HG03460 (cell line): ENCODE measurements around the gene CLEC16A.

Source experiments
- ATAC-seq: cut with Tn5 transposase; IDR thresholded peaks from one replicate; pipeline ENCODE4 v1.9.1; 2021; ENCODE audit not compliant: unreplicated experiment

CLEC16A gene

DNA sequence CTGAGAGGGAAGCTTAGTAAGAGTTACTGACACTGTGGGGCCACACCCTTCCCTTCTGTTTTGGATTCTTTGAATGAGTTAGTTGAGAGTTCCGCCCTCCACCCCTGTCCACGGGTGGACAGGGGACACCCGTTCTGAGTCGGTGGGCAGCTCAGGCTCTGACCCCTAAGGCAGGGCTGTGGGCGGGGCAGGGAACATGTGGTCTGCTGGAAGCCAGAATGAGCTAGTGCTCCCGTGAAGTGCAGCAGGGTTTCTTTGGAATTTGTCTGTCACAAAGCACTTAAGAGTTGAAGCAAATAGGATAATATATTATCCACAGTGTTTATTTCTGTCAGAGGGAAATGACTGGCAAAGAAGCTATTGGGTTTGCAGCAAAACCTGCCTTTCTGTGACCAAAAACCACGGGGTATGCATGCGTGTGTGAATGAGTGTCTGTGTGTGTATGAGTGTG lies 90.1 kb downstream of the CLEC16A start:
- ATAC-seq = no peak

DNA sequence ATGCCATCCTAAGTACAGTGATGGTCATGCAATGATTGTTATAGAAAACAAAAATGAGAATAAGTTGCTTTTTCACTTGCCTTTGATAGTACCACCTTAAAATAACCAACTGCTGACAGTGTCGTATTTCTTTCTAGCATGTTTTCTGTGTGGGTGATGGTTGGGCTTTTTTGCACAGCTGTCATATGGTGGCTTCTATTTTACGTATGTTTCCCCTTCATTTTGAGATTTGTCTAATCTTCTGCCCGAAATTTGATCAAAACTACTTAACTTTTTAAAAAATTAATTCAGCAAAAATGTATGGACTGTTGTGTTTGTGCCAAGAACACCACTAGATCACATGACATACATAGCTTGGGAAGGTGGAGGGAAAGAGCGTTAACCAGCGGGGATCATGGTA lies 90.7 kb downstream of the CLEC16A start:
- no peak for ATAC-seq

DNA sequence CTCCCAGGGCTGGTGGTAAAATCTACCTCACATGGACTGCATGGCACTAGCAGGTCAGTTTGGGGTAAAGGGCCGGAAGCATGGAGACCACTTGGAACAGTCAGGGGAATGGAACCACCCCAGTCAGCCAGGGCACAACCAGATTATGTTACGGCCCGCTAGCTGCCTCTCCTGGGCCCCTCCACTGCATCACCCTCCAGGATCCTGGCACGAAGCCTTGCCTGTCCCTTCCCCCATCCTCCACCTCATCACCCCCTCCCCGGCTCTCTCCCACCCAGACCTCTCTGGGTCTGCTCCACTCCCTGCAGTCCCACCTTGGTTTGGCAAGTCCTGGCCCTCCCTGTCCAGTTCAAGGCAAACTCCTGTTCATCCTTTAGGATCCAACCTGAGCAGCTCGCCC lies 91.7 kb downstream of the CLEC16A start:
- ATAC-seq = no peak

DNA sequence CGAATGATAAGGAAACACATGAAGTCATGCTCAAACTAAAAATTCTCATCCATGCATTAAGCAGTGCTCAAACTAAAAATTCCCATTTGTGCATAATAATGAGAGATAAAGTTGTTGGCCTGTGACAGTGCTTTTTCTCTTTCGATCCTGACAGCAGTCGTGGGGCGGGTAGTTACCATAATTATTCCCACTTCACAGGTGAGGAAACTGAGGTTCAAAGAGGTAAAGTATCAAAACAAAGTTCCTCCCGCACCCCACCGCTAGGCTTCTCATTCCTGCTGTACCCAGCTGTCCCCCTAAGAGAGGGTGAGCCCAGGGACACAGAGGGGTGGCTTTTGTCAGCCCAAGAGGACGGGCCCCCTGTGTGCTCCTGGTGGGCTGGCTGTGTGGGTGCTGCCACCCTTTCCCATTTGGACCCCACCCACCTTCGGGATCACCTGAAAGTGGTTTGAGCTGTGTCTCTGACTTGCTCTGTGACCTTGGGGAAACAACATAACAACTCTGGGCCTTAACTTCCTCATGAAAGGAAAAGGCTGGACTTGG lies 92.6 kb downstream of the CLEC16A start:
- no peak for ATAC-seq

DNA sequence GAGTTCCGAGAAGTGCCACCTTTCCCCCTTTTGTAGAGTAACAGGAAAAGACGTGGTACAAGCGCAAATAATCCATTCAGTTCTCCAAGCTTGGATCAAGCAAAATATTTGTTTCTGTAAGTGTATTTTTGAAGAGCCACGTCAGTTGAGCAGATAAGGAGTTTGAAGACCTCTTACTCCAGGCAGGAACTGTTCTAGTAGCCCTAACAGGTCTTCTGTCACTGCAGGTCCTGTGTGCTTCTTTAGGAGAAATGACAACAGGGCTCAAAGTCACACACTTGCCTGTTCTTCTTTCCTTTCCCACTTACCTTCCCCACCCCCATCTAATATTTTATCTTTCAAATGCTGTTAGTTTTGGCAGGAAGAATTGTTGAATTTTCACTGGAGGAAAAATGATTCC lies 93.9 kb downstream of the CLEC16A start:
- no peak for ATAC-seq

DNA sequence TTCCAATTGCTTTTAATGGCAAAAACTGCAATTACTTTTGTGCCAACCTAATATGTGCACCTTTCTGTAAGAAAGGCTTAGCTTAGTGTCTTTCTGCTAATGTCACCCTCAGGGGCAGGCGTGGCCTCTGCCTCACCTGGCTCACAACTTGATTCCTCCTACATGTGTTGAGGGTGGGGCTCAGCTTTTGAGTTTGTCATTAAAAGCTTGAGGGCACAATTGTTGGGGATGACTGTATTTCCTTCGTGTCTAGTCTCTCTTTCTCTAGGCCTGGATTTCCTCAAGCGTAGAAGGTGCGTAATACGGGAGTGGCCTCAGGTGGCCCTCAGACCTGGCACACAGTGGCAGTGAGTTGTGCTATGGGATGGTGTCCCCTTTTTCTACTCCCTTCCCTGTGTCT lies 94.4 kb downstream of the CLEC16A start:
- no peak for ATAC-seq

DNA sequence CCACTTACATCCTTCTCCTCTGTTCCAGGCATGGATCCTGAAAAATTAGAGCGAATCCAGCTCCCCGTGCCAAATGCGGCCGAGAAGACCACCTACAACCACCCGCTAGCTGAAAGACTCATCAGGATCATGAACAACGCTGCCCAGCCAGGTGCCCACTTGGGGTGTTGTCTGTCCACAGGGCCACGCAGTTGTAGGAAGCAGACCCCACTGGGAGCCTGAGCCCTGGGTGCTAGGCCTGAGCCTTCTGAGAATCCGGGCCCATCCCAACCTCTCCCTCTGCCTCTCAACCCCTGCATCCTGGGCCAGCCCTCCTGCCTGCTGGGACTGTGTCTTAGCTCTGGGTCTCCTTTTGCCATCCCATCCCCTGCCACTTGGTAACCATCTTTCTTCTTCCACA lies 95.4 kb downstream of the CLEC16A start:
- ATAC-seq = no peak

DNA sequence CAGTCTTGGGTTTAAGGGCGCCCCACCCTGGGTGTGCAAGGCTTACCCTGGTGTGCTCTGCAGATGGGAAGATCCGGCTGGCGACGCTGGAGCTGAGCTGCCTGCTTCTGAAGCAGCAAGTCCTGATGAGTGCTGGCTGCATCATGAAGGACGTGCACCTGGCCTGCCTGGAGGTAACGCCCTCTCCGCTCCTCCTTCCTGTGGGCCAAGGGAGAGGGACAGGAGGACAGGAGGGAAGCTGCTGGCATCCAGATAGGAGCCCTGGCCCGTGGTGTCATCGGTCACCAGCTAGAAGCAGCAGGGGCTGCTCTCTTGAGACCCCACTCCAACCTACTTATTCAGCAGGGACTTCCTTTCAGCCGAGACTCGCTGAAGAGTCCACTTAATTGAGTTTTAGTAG lies 97.8 kb downstream of the CLEC16A start:
- no peak for ATAC-seq

DNA sequence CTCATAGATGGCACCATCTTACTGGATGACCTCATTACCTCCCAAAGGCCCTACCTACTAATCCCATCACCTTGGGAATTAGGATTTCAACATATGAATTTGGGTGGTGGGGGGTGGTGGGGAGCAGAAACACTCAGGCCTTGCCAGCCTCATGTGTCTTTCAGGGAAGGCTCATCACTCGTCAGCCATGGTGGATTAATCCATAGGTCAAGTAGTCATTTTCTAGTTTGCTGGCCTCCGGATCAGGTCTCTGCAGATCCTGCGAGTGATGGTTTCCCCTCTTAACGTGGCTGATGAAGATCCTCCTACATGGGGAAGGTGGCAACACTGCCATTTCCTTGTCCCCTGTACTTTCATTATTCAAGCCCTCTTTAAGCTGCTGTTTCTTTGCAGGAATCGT lies 101.1 kb downstream of the CLEC16A start:
- ATAC-seq = no peak

DNA sequence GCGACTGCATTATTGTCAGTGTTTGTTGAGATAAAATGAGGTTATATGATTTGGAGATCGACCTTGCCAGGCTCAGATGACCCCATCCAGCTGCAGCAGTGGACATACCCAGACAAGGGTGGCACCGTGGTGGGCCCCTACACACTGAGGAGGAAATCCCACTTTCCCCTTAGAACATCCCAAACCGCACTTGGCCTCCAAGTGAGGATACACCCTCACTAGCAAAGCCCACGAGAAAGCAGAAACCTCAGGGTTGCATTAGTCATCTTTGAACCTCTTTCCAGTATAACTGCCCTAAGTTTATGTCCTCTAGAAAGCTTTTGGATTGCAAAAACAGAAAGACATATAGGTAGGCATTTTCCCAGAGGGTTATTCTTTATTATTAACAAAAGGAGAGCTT lies 101.5 kb downstream of the CLEC16A start:
- ATAC-seq = no peak

DNA sequence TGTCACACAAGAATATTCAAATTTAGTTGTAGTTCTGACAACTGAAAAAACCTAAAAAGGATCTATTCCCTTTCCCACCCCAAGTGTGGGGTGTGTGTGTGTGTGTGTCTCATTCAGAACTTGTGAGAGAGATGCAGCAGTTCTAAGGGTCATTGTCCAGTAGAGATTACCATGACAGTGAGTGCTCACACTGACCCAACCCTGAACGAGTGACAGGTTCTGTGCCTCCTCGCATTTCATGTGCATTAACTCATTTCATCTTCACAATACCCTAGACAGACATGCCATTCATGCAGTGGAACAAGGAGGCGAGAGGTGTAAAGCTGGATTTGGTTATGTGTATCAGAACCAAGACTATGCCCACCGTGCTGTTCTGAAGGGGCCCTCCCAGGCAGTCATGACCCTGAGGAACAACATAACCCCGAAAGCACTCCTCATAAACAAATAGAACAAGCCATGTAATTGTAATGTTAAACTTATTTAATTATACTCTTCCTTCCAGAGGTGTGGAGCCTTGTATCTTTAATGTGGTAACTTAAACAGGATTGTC lies 102.1 kb downstream of the CLEC16A start:
- no peak for ATAC-seq

DNA sequence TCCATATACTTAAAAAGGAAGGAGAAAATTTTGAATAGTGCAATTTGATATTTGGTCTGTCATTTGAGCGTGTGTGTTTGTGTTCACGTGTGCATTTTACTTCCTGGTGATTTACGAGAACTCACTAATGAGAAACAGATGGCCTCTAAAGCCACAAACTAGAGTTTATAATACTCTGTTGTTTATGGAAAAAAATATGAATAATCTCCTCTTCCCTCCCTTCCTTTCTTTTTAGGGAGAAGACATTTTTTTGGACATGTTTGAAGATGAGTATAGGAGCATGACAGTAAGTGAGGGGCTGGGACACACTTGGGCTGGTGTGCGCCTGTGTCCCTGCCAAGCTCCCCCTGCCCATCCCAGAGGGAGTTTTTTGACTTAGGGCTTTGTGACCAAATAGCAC lies 102.7 kb downstream of the CLEC16A start:
- ATAC-seq = no peak

DNA sequence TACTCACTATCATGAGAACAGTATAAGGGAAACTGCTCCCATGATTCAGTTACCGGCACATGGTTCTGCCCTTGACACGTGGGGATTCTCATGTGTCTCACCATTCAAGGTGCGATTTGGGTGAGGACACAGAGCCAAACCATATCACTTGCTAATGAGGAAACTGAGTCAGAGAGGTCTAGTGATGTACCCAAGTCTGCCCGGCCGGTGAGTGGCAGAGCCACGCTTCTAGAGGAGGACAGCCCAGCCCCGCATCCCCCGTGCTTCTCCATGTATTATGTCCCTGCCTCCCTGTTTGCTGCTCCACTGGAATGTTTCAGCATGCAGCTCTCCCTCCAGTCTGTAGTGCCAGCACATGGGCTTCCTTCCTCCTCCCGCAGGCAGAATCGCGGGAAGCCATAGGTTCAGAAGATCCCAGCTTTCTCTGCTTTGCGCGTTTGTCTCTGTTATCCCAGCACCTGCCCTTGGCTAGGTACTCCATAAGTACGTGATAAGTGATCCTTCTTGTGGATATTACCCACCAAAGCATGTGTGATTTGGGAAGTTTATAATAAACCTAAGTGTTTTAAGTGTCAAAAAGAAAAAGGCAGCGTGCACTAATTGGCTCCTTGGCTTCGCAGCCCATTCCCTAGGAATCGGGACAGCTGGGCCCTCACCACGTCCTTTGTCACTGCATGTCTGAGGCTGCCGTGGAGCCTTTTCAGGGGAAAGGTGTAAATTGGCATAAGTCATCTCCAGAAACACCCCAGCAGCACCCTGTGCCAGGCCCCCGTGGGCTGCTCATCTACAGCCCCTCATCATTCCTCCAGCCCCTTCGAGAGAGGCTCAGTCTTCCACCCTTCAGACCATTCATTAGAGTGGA lies 103.8 kb downstream of the CLEC16A start:
- no peak for ATAC-seq

DNA sequence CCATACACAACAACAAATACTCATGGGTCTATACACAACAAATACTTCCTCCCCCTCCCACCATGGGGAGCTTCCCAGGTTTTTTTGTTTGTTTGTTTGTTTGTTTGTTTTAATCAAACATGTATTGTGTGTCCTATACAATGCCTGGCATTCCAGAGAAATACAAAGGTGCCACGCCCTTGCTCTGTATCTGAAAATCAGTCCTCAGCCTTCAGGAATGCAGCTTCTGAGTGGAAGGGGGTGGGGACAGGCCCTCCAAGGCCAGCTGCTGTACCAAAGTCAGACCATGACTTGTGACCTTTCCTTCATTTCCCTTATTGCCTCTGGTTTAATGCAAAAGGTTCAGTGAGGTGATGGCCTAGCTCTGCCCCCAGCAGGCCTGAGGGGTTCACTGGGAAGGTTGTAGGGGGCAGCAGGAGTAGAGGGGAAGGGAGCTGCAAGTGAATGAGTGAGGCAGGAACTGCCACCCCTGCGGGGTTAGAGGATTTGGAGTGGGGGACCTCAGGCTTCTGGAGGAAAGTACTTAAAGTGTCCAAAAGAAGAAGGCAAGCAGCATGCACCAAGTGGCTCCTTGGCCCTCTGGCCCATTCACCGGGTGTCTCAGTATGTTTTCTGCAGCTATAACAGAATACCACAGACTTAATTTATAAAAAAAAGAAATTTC lies 105.2 kb downstream of the CLEC16A start:
- ATAC-seq = no peak

DNA sequence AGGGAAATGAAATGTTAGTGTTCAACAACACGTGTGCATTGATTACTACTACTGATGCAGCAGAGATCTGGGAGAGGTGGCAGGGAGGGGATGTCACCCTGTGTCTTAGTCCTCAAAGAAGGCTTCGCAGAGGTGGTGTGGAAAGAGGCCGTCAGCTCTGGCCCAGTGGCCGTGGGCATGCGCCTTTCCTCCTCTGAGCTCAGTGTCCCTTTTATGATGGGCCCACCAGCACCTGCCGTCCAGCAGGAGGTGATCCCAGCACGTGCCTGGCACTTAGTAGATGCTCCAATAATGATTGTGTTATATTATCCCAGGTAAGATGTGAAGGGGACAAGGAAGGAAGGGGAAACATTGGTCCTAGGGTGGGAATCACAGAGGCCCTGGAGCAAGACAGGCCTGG lies 106.2 kb downstream of the CLEC16A start:
- no peak for ATAC-seq

DNA sequence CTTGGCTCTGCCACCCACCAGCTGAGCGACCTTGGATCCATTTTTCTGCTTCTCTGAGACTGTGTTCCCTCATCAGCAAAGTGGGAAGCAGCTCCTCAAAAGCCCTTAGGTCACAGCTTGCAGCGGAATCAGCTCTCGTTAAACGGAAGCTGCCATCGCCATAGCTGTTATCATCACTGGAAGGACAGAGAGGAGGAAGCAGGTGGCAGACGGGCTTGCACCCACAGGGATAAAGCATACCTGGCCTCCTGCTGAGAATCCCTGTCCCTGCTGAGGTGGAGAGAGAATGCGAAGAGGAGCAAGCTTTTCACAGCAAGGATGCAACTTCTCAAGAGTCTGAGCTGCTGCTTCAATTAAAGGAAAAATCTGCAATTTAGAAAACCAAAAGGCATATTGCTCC lies 106.6 kb downstream of the CLEC16A start:
- no peak for ATAC-seq

DNA sequence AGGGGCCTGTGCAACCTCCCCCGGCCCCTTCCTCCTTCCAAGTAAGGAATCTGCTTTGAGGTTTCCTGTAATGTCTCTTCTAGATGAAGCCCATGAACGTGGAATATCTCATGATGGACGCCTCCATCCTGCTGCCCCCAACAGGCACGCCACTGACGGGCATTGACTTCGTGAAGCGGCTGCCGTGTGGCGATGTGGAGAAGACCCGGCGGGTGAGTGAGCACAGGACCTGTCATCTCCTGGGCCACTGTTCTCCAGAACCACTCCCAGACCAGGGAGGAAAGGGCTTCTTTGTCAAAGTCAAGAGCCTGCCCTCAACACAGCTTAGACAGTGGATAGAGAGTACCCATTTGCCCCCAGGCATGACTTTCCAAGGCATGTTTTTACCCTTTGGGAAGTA lies 107.1 kb downstream of the CLEC16A start:
- ATAC-seq = no peak

DNA sequence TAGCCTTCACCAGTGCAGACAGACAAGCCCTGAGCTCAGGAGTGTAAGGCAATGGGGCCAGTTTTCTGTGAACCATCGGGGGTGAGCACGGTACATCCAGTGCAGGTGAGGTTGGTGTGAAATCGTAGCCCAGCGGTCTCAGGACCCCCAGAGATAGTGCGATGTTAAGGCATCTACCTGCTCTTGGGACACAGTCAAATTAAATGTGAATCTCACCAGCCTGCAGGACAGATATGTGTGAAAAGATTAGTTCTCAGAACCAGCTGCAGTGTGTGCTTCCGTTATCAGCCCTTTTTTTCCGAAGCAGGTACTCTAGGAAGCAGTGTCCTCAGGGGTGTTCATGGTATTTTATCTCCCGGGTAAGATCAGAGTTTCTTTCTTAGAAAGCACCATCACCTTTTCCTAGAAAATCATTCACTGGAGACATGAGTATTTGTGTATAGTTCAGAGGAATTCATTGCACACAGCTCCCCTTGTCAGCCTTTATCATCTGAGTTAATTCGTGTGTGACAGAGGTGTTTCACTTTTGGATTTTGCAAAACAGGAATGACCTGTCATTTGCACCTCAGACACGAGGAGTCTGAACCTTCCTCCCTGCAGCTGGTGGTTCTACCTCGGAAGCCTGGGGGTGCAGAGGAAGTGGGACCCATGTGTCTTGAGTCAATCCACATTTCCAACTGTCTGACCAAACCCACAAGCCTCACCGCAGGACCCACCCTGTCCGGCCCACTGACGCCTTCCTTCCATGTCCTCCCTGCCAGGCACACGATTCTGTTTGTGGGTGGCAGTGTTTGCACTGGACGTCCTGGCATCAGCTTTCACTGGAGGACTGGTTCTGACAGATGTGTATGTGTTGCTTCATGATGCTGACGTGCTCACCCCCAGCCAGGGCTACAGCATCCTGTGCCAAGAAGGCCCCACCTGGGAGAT lies 107.8 kb downstream of the CLEC16A start:
- ATAC-seq = peak; percentile 76

DNA sequence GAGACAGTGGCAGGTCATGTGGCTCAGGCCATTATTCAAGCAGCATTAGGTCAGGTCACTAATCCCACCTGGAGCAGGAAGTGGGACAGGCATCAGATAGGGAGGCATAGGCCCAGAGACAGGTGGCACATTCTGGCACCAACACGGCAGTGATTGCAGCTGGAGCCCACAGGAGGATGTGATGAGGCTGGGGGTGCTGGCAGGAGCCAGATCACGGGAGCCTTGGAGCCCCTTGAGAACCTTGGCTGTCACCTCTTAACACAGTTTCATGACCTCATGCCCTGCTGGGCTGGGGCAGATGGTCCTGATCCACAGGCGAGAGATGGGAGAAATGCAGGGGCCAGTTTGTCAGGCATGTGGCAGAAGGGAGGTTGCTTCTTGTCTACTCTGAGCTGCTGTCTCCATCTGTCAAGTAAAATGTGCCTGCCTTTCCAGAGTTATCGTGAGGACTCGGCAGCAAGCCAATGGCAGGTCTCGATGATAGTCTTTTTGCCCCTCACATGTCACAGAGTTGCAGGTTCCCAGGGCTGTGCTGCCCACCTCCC lies 109.6 kb downstream of the CLEC16A start:
- no peak for ATAC-seq
